Cardiac fibroblast (primary cell): Measurements from ENCODE around the gene MAP1LC3B.

Experiments used
- DNase-seq, 2 donors: peaks; one replicate each; pipeline versions ENCODE4 v3.0.0 to v3.0.0-alpha.2; 2010; ENCODE audit warnings: low read depth in 2 of 2
- H3K4me3 ChIP-seq, 2 donors: replicated peaks in 1 of 2; 1 replicate in 1 of 2; 2 replicates in 1 of 2; pipeline ENCODE4 v1.5.1; 2011; ENCODE audit warnings: low read depth in 2 of 2, low read length in 2 of 2, mild to moderate bottlenecking in 2 of 2, moderate library complexity in 1 of 2
- TF ChIP-seq, protein P1 (sequence below): IDR thresholded peaks from one replicate; pipeline ENCODE4 v1.5.1; 2011; ENCODE audit warnings: low read depth, mild to moderate bottlenecking, low read length, inconsistent platforms

Gene MAP1LC3B

DNA sequence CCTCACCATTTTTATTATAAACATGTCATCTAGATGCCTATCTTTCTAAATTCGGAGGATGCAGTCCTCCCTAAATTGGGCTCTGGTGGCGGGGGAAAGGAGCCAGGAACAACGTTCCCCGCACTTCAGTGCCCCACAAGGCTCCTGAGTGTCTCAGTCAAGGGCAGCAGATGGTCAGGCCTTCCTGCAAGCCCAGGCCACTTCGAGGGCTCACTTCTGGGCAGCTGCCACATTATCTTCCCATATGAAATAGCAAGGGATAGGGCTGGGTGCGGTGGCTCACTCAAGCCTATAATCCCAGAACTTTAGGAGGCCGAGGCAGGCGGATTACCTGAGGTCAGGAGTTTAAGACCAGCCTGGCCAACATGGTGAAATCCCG lies 40.8 kb upstream of the MAP1LC3B start:
- DNase-seq: no peak
- TF ChIP-seq, protein P1, sequence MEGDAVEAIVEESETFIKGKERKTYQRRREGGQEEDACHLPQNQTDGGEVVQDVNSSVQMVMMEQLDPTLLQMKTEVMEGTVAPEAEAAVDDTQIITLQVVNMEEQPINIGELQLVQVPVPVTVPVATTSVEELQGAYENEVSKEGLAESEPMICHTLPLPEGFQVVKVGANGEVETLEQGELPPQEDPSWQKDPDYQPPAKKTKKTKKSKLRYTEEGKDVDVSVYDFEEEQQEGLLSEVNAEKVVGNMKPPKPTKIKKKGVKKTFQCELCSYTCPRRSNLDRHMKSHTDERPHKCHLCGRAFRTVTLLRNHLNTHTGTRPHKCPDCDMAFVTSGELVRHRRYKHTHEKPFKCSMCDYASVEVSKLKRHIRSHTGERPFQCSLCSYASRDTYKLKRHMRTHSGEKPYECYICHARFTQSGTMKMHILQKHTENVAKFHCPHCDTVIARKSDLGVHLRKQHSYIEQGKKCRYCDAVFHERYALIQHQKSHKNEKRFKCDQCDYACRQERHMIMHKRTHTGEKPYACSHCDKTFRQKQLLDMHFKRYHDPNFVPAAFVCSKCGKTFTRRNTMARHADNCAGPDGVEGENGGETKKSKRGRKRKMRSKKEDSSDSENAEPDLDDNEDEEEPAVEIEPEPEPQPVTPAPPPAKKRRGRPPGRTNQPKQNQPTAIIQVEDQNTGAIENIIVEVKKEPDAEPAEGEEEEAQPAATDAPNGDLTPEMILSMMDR: no peak
- no peak overlapping the region for H3K4me3 ChIP-seq

- TF ChIP-seq, protein P1: no peak
- no peak for DNase-seq
- H3K4me3 ChIP-seq: no peak overlapping the region
Measured at GRCh38 chr16:87352818-87353217, 39.3 kb upstream of the MAP1LC3B start.

- TF ChIP-seq, protein P1: no peak
- no peak overlapping the region for H3K4me3 ChIP-seq
- no peak for DNase-seq
Measured at GRCh38 chr16:87353613-87354012, 38.5 kb upstream of the MAP1LC3B start.

- no peak for DNase-seq
- TF ChIP-seq, protein P1: no peak
- no peak overlapping the region for H3K4me3 ChIP-seq
Measured at GRCh38 chr16:87356491-87356853, 35.7 kb upstream of the MAP1LC3B start.

GRCh38 chr16:87358250-87358649 lies 33.9 kb upstream of the MAP1LC3B start:
- TF ChIP-seq, protein P1: no peak
- no peak for DNase-seq
- no peak overlapping the region for H3K4me3 ChIP-seq

- TF ChIP-seq, protein P1: no peak
- H3K4me3 ChIP-seq: no peak overlapping the region
- DNase-seq: no peak
Measured at GRCh38 chr16:87358696-87359095, 33.4 kb upstream of the MAP1LC3B start.

GRCh38 chr16:87359121-87359520 lies 33.0 kb upstream of the MAP1LC3B start:
- no peak for DNase-seq
- H3K4me3 ChIP-seq: no peak overlapping the region
- TF ChIP-seq, protein P1: no peak
